ENCODE measurements around the gene SLC6A8. TPM values are rescaled to one million over a fixed set of nuclear protein-coding genes. Genes with fewer than 3 reads are reported as not detected.

SLC6A8 gene
- total RNA-seq, 2 experiments from 2014 or later = 0.42 to 0.71 TPM

GRCh38 chrX:153641627-153642026 is 46.1 kb upstream of the SLC6A8 start:
- ChIA-PET POLR2A (no interaction called here), CTCF (no interaction called here)
- H3K4me1 Mint-ChIP-seq (ENCODE audit: low read depth) = peaks cover 5% of the 10 kb centered on the region
- H3K4me3 ChIP-seq (ENCODE audit: low read length) = no peak overlapping the region
- H3K27ac ChIP-seq (ENCODE audit: low read depth in 1 of 2, low read length in 2 of 2) = no peak overlapping the region
- peaks cover 30 to 36% of the 10 kb centered on the region in 2 experiments for H3K27me3 ChIP-seq (ENCODE audit: control insufficient read depth in 1 of 2, insufficient read depth in 2 of 2, low read length in 2 of 2)
- ATAC-seq (ENCODE audit: poor library complexity) = no peak
- no peaks in the 10 kb centered on the region for H3K9me3 Mint-ChIP-seq
- H3K36me3 ChIP-seq (ENCODE audit: insufficient read depth, low read length) = no peaks in the 10 kb centered on the region
- H3K9me3 ChIP-seq (ENCODE audit: control insufficient read depth in 1 of 2, insufficient read depth in 1 of 2, low read length in 2 of 2) = peaks cover 0 to 9% of the 10 kb centered on the region in 2 experiments
- no peak overlapping the region for H3K4me3 Mint-ChIP-seq
- peaks cover 35% of the 10 kb centered on the region for H3K27me3 Mint-ChIP-seq
- no peak overlapping the region for H3K27ac Mint-ChIP-seq
- H3K36me3 Mint-ChIP-seq (ENCODE audit: low read depth) = no peaks in the 10 kb centered on the region
- H3K4me1 ChIP-seq (ENCODE audit: insufficient read depth, low read length) = peaks cover 21% of the 10 kb centered on the region
- no peak for DNase-seq
- intact Hi-C loops (cut with DNase I, micrococcal nuclease) = no loop called here
- no peak for TF ChIP-seq CTCF (IDR thresholded peaks at IDR 0.05)

GRCh38 chrX:153642051-153642654 is 45.6 kb upstream of the SLC6A8 start:
- ATAC-seq (ENCODE audit: poor library complexity) (no peak), DNase-seq (peak in 2 of 14 experiments; percentile 47)
- intact Hi-C loops (cut with DNase I, micrococcal nuclease) = no loop called here
- TF ChIP-seq CTCF (IDR thresholded peaks at IDR 0.05) = no peak
- Histone ChIP-seq H3K4me1 (ENCODE audit: insufficient read depth, low read length) (peaks cover 23% of the 10 kb centered on the region), H3K27me3 (ENCODE audit: control insufficient read depth in 1 of 2, insufficient read depth in 2 of 2, low read length in 2 of 2) (peaks cover 30 to 37% of the 10 kb centered on the region in 2 experiments), H3K4me3 (ENCODE audit: low read length) (no peak overlapping the region), H3K36me3 (ENCODE audit: insufficient read depth, low read length) (no peaks in the 10 kb centered on the region), H3K27ac (ENCODE audit: low read depth in 1 of 2, low read length in 2 of 2) (no peak overlapping the region), H3K9me3 (ENCODE audit: control insufficient read depth in 1 of 2, insufficient read depth in 1 of 2, low read length in 2 of 2) (peaks cover 0 to 12% of the 10 kb centered on the region in 2 experiments)
- H3K27ac Mint-ChIP-seq = no peak overlapping the region
- POLR2A ChIA-PET = no interaction called here
- no peaks in the 10 kb centered on the region for H3K36me3 Mint-ChIP-seq (ENCODE audit: low read depth)
- no peak overlapping the region for H3K4me3 Mint-ChIP-seq
- H3K4me1 Mint-ChIP-seq (ENCODE audit: low read depth) = peaks cover 5% of the 10 kb centered on the region
- H3K27me3 Mint-ChIP-seq = peaks cover 35% of the 10 kb centered on the region
- H3K9me3 Mint-ChIP-seq = no peaks in the 10 kb centered on the region
- CTCF ChIA-PET = no interaction called here

- POLR2A ChIA-PET = no interaction called here
- DNase-seq (no peak), ATAC-seq (ENCODE audit: poor library complexity) (no peak)
- TF ChIP-seq CTCF (IDR thresholded peaks at IDR 0.05) = no peak
- peaks cover 5% of the 10 kb centered on the region for H3K4me1 Mint-ChIP-seq (ENCODE audit: low read depth)
- Histone ChIP-seq H3K9me3 (ENCODE audit: control insufficient read depth in 1 of 2, insufficient read depth in 1 of 2, low read length in 2 of 2) (peaks cover 0 to 12% of the 10 kb centered on the region in 2 experiments), H3K36me3 (ENCODE audit: insufficient read depth, low read length) (no peaks in the 10 kb centered on the region), H3K4me3 (ENCODE audit: low read length) (no peak overlapping the region), H3K27ac (ENCODE audit: low read depth in 1 of 2, low read length in 2 of 2) (no peak overlapping the region), H3K27me3 (ENCODE audit: control insufficient read depth in 1 of 2, insufficient read depth in 2 of 2, low read length in 2 of 2) (peaks cover 34 to 37% of the 10 kb centered on the region in 2 experiments), H3K4me1 (ENCODE audit: insufficient read depth, low read length) (peaks cover 29% of the 10 kb centered on the region)
- H3K27ac Mint-ChIP-seq = no peak overlapping the region
- intact Hi-C loops (cut with DNase I, micrococcal nuclease) = no loop called here
- H3K9me3 Mint-ChIP-seq = no peaks in the 10 kb centered on the region
- H3K27me3 Mint-ChIP-seq = peaks cover 35% of the 10 kb centered on the region
- CTCF ChIA-PET = interaction anchor here (1.0 kb wide), 1 partner anchor 88 kb away, joined by 3 read pairs; no protein-coding TSS in a partner anchor
- H3K4me3 Mint-ChIP-seq = peak overlapping the region; percentile 42
- H3K36me3 Mint-ChIP-seq (ENCODE audit: low read depth) = no peaks in the 10 kb centered on the region
Observed at GRCh38 chrX:153642655-153643430, 44.9 kb upstream of the SLC6A8 start.
